H9 (cell line): ENCODE results near the gene CCBE1. TPM values are rescaled to one million over a fixed set of nuclear protein-coding genes. Genes with fewer than 3 reads are reported as not detected.

Experiments used
- DNase-seq: peaks from one replicate; pipeline ENCODE4 v3.0.0-alpha.2; 2017
- H2AFZ ChIP-seq: one replicate; pipeline ENCODE4 v1.6.1; 2013; ENCODE audit warnings: mild to moderate bottlenecking, low read length, control low read depth, moderate library complexity
- H2AK5ac ChIP-seq: 2 replicates; pipeline ENCODE4 v1.6.1; 2013; ENCODE audit warnings: low read length, control low read depth, mixed read lengths; ENCODE audit not compliant: insufficient read length
- H2BK120ac ChIP-seq: one replicate; pipeline ENCODE4 v1.6.1; 2013; ENCODE audit warnings: low read depth, mild to moderate bottlenecking, low read length, control low read depth, inconsistent platforms; ENCODE audit not compliant: poor library complexity, severe bottlenecking
- H2BK12ac ChIP-seq: 2 replicates; pipeline ENCODE4 v1.6.1; 2013; ENCODE audit warnings: low read length, control low read depth, mixed read lengths, low read depth; ENCODE audit not compliant: insufficient read length
- H2BK15ac ChIP-seq: 2 replicates; pipeline ENCODE4 v1.6.1; 2013; ENCODE audit warnings: low read depth, low read length, control low read depth
- H2BK20ac ChIP-seq: one replicate; pipeline ENCODE4 v1.6.1; 2013; ENCODE audit warnings: low read depth, mild to moderate bottlenecking, low read length, control low read depth, inconsistent platforms; ENCODE audit not compliant: poor library complexity, severe bottlenecking
- H2BK5ac ChIP-seq: 2 replicates; pipeline ENCODE4 v1.6.1; 2013; ENCODE audit warnings: low read length, control low read depth, mixed read lengths; ENCODE audit not compliant: insufficient read length
- H3K14ac ChIP-seq: 2 replicates; pipeline ENCODE4 v1.6.1; 2013; ENCODE audit warnings: low read length, control low read depth; ENCODE audit not compliant: insufficient read depth
- H3K18ac ChIP-seq: 2 replicates; pipeline ENCODE4 v1.6.1; 2013; ENCODE audit warnings: low read depth, mild to moderate bottlenecking, mixed read lengths, low read length, control low read depth; ENCODE audit not compliant: insufficient read length
- H3K23ac ChIP-seq: 2 replicates; pipeline ENCODE4 v1.6.1; 2013; ENCODE audit warnings: low read length, control low read depth, mixed read lengths, low read depth; ENCODE audit not compliant: insufficient read length
- H3K23me2 ChIP-seq: 2 replicates; pipeline ENCODE4 v1.6.1; 2013; ENCODE audit warnings: low read depth, mild to moderate bottlenecking, mixed read lengths, low read length, control low read depth; ENCODE audit not compliant: insufficient read length, poor library complexity, severe bottlenecking
- H3K27ac ChIP-seq: 2 replicates; pipeline ENCODE4 v1.5.1; 2013; ENCODE audit warnings: low read length, control low read depth, mixed read lengths, low read depth; ENCODE audit not compliant: insufficient read length
- H3K27me3 ChIP-seq: 2 replicates; pipeline ENCODE4 v1.6.1; 2013; ENCODE audit warnings: low read length, control low read depth, inconsistent platforms; ENCODE audit not compliant: insufficient read depth
- H3K4ac ChIP-seq: 2 replicates; pipeline ENCODE4 v1.6.1; 2013; ENCODE audit warnings: low read depth, mild to moderate bottlenecking, control low read depth, inconsistent platforms, low read length, moderate library complexity
- H3K4me1 ChIP-seq: 2 replicates; pipeline ENCODE4 v1.6.1; 2013; ENCODE audit warnings: low read length, control low read depth, inconsistent platforms; ENCODE audit not compliant: insufficient read depth
- H3K4me2 ChIP-seq: 2 replicates; pipeline ENCODE4 v1.6.1; 2013; ENCODE audit warnings: low read length, control low read depth, mixed read lengths; ENCODE audit not compliant: insufficient read length, insufficient read depth
- H3K56ac ChIP-seq: 2 replicates; pipeline ENCODE4 v1.6.1; 2013; ENCODE audit warnings: low read depth, mild to moderate bottlenecking, mixed read lengths, low read length, control low read depth; ENCODE audit not compliant: insufficient read length
- H3K79me1 ChIP-seq: 2 replicates; pipeline ENCODE4 v1.6.1; 2013; ENCODE audit warnings: low read depth, mild to moderate bottlenecking, moderate library complexity, low read length, control low read depth, inconsistent platforms; ENCODE audit not compliant: insufficient read depth, poor library complexity, severe bottlenecking
- H3K79me2 ChIP-seq: 2 replicates; pipeline ENCODE4 v1.6.1; 2013; ENCODE audit warnings: low read length, control low read depth, inconsistent platforms; ENCODE audit not compliant: insufficient read depth
- H3K9ac ChIP-seq: 2 replicates; pipeline ENCODE4 v1.6.1; 2013; ENCODE audit warnings: low read length, control low read depth, mixed read lengths; ENCODE audit not compliant: insufficient read length; ENCODE audit errors: extremely low read depth
- H3K9me3 ChIP-seq: one replicate; pipeline ENCODE4 v1.6.1; 2013; ENCODE audit warnings: low read depth, low read length, inconsistent platforms; ENCODE audit not compliant: control insufficient read depth
- H3T11ph ChIP-seq: one replicate; pipeline ENCODE4 v1.6.1; 2013; ENCODE audit warnings: mild to moderate bottlenecking, low read length, control low read depth, inconsistent platforms
- H4K20me1 ChIP-seq: one replicate; pipeline ENCODE4 v1.6.1; 2013; ENCODE audit not compliant: control insufficient read depth, insufficient read length, insufficient read depth
- H4K5ac ChIP-seq: 2 replicates; pipeline ENCODE4 v1.6.1; 2013; ENCODE audit warnings: low read depth, mild to moderate bottlenecking, mixed read lengths, low read length, control low read depth; ENCODE audit not compliant: insufficient read length
- H4K8ac ChIP-seq: replicated peaks from 2 replicates; pipeline ENCODE4 v1.6.1; 2013; ENCODE audit warnings: low read length, control low read depth, mixed read lengths, low read depth; ENCODE audit not compliant: insufficient read length
- H4K91ac ChIP-seq: 2 replicates; pipeline ENCODE4 v1.6.1; 2013; ENCODE audit warnings: low read depth, mild to moderate bottlenecking, moderate library complexity, mixed read lengths, low read length, control low read depth; ENCODE audit not compliant: insufficient read length
- H3K27ac Mint-ChIP-seq, 3 experiments: 2 replicates in 2 of 3; 3 replicates in 1 of 3; pipeline ENCODE4 v1.8.0; 2020 to 2021; ENCODE audit warnings: mixed read lengths in 3 of 3, mild to moderate bottlenecking in 1 of 3, moderate library complexity in 1 of 3
- H3K27me3 Mint-ChIP-seq: 2 replicates; pipeline ENCODE4 v1.8.0; 2021; ENCODE audit warnings: low read depth, mild to moderate bottlenecking, moderate library complexity, mixed read lengths
- H3K36me3 Mint-ChIP-seq, 3 experiments: 2 replicates in 2 of 3; 3 replicates in 1 of 3; pipeline ENCODE4 v1.8.0; 2020 to 2021; ENCODE audit warnings: low read depth in 3 of 3, mixed read lengths in 3 of 3; ENCODE audit not compliant: insufficient read depth in 1 of 3
- H3K4me1 Mint-ChIP-seq, 2 experiments: 2 replicates each; pipeline ENCODE4 v1.8.0; 2020; ENCODE audit warnings: mixed read lengths in 2 of 2
- H3K4me3 Mint-ChIP-seq, 2 experiments: 2 replicates in 1 of 2; 3 replicates in 1 of 2; pipeline ENCODE4 v1.8.0; 2020 to 2021; ENCODE audit warnings: mild to moderate bottlenecking in 2 of 2, mixed read lengths in 2 of 2, moderate library complexity in 1 of 2
- H3K9me3 Mint-ChIP-seq, 2 experiments: 2 replicates in 1 of 2; 3 replicates in 1 of 2; pipeline ENCODE4 v1.8.0; 2020; ENCODE audit warnings: mild to moderate bottlenecking in 2 of 2, mixed read lengths in 2 of 2, moderate library complexity in 1 of 2
- WGBS: extraction: QIAGEN DNeasy Blood & Tissue Kit; methylation state at CpG from one replicate; pipeline ENCODE4 v1.1.7; 2013; ENCODE audit warnings: missing lambda C conversion rate, low lambda C conversion rate, mixed read lengths; ENCODE audit not compliant: insufficient read length; ENCODE audit errors: extremely low coverage; 5-methylcytosine and 5-hydroxymethylcytosine counted together
- total RNA-seq: library from RNA; stranded (reverse); gene quantifications from 2 replicates; pipeline ENCODE4 v1.2.1, GENCODE V29; 2021
- TF ChIP-seq, protein P1 (sequence below): fragments of 200-600 bp; sonication (generic); conservative IDR thresholded peaks from 3 replicates; pipeline ENCODE4 v1.8.0; 2021; ENCODE audit warnings: antibody characterized with exemption, mild to moderate bottlenecking

CCBE1 gene
- total RNA-seq, 1 experiment from 2014 or later: 0.39 TPM

DNA sequence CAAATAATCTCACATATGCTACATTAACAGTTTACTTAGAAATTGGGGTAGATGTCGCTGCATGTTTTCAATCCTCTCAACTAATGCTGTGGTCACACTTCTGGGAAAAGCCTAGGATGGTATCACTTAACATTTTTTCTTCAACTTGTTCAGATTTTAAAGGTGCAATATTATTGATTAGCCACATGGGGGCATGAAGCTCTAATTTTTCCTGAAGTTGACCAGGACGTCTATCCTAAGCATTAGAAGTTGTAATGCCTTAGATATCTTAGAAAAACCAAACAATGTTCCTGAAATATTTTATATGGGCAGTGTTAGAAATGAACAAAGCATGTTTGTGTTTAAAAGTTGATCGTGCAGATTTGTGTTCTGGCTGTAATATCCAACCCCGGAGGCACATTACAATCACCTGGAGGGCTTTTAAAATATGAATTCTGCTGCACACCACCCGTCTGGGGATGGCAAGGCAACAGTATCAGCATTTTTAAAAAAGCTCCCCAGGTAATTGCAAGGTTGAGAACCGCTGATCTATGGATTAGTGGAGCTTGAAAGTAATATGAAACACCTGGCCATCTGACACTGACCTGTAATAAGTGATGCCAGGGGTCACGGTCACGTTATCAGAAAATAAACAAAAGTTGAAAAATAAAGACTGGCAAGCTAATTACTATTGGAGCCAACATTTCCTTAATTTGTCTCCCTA is 237.7 kb downstream of the CCBE1 start:
- no peak overlapping the region for H2BK12ac ChIP-seq
- no peak overlapping the region for H3K9ac ChIP-seq
- H2BK120ac ChIP-seq: no peak overlapping the region
- H3K9me3 ChIP-seq: no peaks in the 10 kb centered on the region
- H4K8ac ChIP-seq: no peak overlapping the region
- no peaks in the 10 kb centered on the region for H3K9me3 Mint-ChIP-seq
- H3T11ph ChIP-seq: no peak overlapping the region
- no peak for DNase-seq
- H4K20me1 ChIP-seq: no peaks in the 10 kb centered on the region
- no peak overlapping the region for H4K91ac ChIP-seq
- no peaks in the 10 kb centered on the region for H3K36me3 Mint-ChIP-seq
- H3K18ac ChIP-seq: no peak overlapping the region
- no peaks in the 10 kb centered on the region for H3K79me1 ChIP-seq
- H3K4me1 ChIP-seq: no peaks in the 10 kb centered on the region
- H3K79me2 ChIP-seq: no peaks in the 10 kb centered on the region
- H3K27ac Mint-ChIP-seq: no peak overlapping the region
- H2BK20ac ChIP-seq: no peak overlapping the region
- H3K4me1 Mint-ChIP-seq: peaks cover 0 to 19% of the 10 kb centered on the region in 2 experiments; a peak in 3 of 4 replicates
- no peak overlapping the region for H3K56ac ChIP-seq
- no peaks in the 10 kb centered on the region for H3K23me2 ChIP-seq
- no peak overlapping the region for H4K5ac ChIP-seq
- no peaks in the 10 kb centered on the region for H3K27me3 ChIP-seq
- WGBS: no CpG with 5 or more reads among the region's 8 CpGs
- no peak overlapping the region for H2BK5ac ChIP-seq
- no peaks in the 10 kb centered on the region; the same call in 1 of the 2 replicates for H3K27me3 Mint-ChIP-seq
- H3K27ac ChIP-seq: no peak overlapping the region
- H3K4ac ChIP-seq: no peak overlapping the region
- H3K4me3 Mint-ChIP-seq: no peak overlapping the region
- TF ChIP-seq, protein P1, sequence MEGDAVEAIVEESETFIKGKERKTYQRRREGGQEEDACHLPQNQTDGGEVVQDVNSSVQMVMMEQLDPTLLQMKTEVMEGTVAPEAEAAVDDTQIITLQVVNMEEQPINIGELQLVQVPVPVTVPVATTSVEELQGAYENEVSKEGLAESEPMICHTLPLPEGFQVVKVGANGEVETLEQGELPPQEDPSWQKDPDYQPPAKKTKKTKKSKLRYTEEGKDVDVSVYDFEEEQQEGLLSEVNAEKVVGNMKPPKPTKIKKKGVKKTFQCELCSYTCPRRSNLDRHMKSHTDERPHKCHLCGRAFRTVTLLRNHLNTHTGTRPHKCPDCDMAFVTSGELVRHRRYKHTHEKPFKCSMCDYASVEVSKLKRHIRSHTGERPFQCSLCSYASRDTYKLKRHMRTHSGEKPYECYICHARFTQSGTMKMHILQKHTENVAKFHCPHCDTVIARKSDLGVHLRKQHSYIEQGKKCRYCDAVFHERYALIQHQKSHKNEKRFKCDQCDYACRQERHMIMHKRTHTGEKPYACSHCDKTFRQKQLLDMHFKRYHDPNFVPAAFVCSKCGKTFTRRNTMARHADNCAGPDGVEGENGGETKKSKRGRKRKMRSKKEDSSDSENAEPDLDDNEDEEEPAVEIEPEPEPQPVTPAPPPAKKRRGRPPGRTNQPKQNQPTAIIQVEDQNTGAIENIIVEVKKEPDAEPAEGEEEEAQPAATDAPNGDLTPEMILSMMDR: peak; percentile 74
- H3K4me2 ChIP-seq: no peak overlapping the region
- H2AFZ ChIP-seq: no peak overlapping the region
- H3K23ac ChIP-seq: no peak overlapping the region
- H2AK5ac ChIP-seq: no peak overlapping the region
- no peak overlapping the region for H2BK15ac ChIP-seq
- H3K14ac ChIP-seq: no peak overlapping the region
